Adipocyte (in vitro differentiated cells): Measurements from ENCODE around the gene PRL.

Experiments
- DNase-seq: peaks from one replicate; pipeline ENCODE4 v3.0.0-alpha.2; 2015; ENCODE audit warnings: low read depth
- H3K27me3 ChIP-seq: replicated peaks from 2 replicates; pipeline ENCODE4 v1.7.0; 2013; ENCODE audit warnings: mild to moderate bottlenecking, low read length, moderate library complexity; ENCODE audit not compliant: control insufficient read depth, insufficient read depth
- H3K36me3 ChIP-seq: 2 replicates; pipeline ENCODE4 v1.7.0; 2013; ENCODE audit warnings: low read length, mild to moderate bottlenecking, moderate library complexity; ENCODE audit not compliant: control insufficient read depth, insufficient read depth, severe bottlenecking
- H3K4me1 ChIP-seq: 2 replicates; pipeline ENCODE4 v1.7.0; 2013; ENCODE audit warnings: mild to moderate bottlenecking, low read length, moderate library complexity; ENCODE audit not compliant: control insufficient read depth, insufficient read depth
- H3K4me3 ChIP-seq: 2 replicates; pipeline ENCODE4 v1.7.0; 2013; ENCODE audit warnings: mild to moderate bottlenecking, low read length, moderate library complexity
- H3K9ac ChIP-seq: 2 replicates; pipeline ENCODE4 v1.7.0; 2013; ENCODE audit warnings: mild to moderate bottlenecking, low read length, moderate library complexity
- H3K9me3 ChIP-seq: 2 replicates; pipeline ENCODE4 v1.7.0; 2013; ENCODE audit warnings: mild to moderate bottlenecking, low read length, moderate library complexity; ENCODE audit not compliant: control insufficient read depth

PRL gene

GRCh38 chr6:22294301-22294700 lies 2.5 kb downstream of the PRL start:
- Histone ChIP-seq H3K36me3 (no peaks in the 10 kb centered on the region), H3K4me3 (no peak overlapping the region), H3K9me3 (no peaks in the 10 kb centered on the region), H3K27me3 (no peaks in the 10 kb centered on the region), H3K4me1 (peaks cover 6% of the 10 kb centered on the region), H3K9ac (no peak overlapping the region)
- no peak for DNase-seq

GRCh38 chr6:22290045-22290444 lies 6.8 kb downstream of the PRL start:
- Histone ChIP-seq H3K9ac (no peak overlapping the region), H3K4me1 (no peaks in the 10 kb centered on the region), H3K9me3 (no peaks in the 10 kb centered on the region), H3K27me3 (no peaks in the 10 kb centered on the region), H3K36me3 (no peaks in the 10 kb centered on the region), H3K4me3 (no peak overlapping the region)
- DNase-seq, result no peak

GRCh38 chr6:22288721-22289120 lies 8.1 kb downstream of the PRL start:
- DNase-seq, result no peak
- Histone ChIP-seq H3K9ac (no peak overlapping the region), H3K9me3 (no peaks in the 10 kb centered on the region), H3K27me3 (no peaks in the 10 kb centered on the region), H3K4me3 (no peak overlapping the region), H3K4me1 (no peaks in the 10 kb centered on the region), H3K36me3 (no peaks in the 10 kb centered on the region)

- no peak for DNase-seq
- H3K4me3 ChIP-seq, result no peak overlapping the region
- no peaks in the 10 kb centered on the region for H3K4me1 ChIP-seq
- no peaks in the 10 kb centered on the region for H3K27me3 ChIP-seq
- H3K36me3 ChIP-seq, result no peaks in the 10 kb centered on the region
- H3K9me3 ChIP-seq, result no peaks in the 10 kb centered on the region
- no peak overlapping the region for H3K9ac ChIP-seq
These were observed 12.2 kb downstream of the PRL start for GRCh38 chr6:22284666-22285065.

GRCh38 chr6:22281341-22282085 lies 15.3 kb downstream of the PRL start:
- no peaks in the 10 kb centered on the region for H3K27me3 ChIP-seq
- H3K9ac ChIP-seq, result no peak overlapping the region
- DNase-seq, result no peak
- no peak overlapping the region for H3K4me3 ChIP-seq
- peaks cover 9% of the 10 kb centered on the region for H3K9me3 ChIP-seq
- no peaks in the 10 kb centered on the region for H3K4me1 ChIP-seq
- H3K36me3 ChIP-seq, result no peaks in the 10 kb centered on the region

- Histone ChIP-seq H3K4me3 (no peak overlapping the region), H3K9me3 (peaks cover 16% of the 10 kb centered on the region), H3K27me3 (no peaks in the 10 kb centered on the region), H3K36me3 (no peaks in the 10 kb centered on the region), H3K4me1 (no peaks in the 10 kb centered on the region), H3K9ac (no peak overlapping the region)
- DNase-seq, result no peak
These were observed 17.4 kb downstream of the PRL start for GRCh38 chr6:22279427-22279826.

GRCh38 chr6:22271081-22271480 lies 25.8 kb downstream of the PRL start:
- Histone ChIP-seq H3K27me3 (no peaks in the 10 kb centered on the region), H3K4me1 (no peaks in the 10 kb centered on the region), H3K36me3 (no peaks in the 10 kb centered on the region), H3K9me3 (peaks cover 3% of the 10 kb centered on the region), H3K9ac (no peak overlapping the region), H3K4me3 (no peak overlapping the region)
- DNase-seq, result no peak

GRCh38 chr6:22263748-22264147 lies 33.1 kb downstream of the PRL start:
- Histone ChIP-seq H3K4me1 (no peaks in the 10 kb centered on the region), H3K9ac (no peak overlapping the region), H3K9me3 (no peaks in the 10 kb centered on the region), H3K36me3 (no peaks in the 10 kb centered on the region), H3K27me3 (no peaks in the 10 kb centered on the region), H3K4me3 (no peak overlapping the region)
- no peak for DNase-seq

- Histone ChIP-seq H3K4me1 (peaks cover 29% of the 10 kb centered on the region), H3K36me3 (no peaks in the 10 kb centered on the region), H3K9me3 (no peaks in the 10 kb centered on the region), H3K4me3 (no peak overlapping the region), H3K9ac (no peak overlapping the region), H3K27me3 (no peaks in the 10 kb centered on the region)
- no peak for DNase-seq
These were observed 42.0 kb downstream of the PRL start for GRCh38 chr6:22254886-22255285.

GRCh38 chr6:22253955-22254655 lies 42.7 kb downstream of the PRL start:
- Histone ChIP-seq H3K9me3 (no peaks in the 10 kb centered on the region), H3K36me3 (no peaks in the 10 kb centered on the region), H3K9ac (no peak overlapping the region), H3K27me3 (no peaks in the 10 kb centered on the region), H3K4me1 (peaks cover 37% of the 10 kb centered on the region), H3K4me3 (no peak overlapping the region)
- DNase-seq, result no peak

GRCh38 chr6:22251348-22251747 lies 45.5 kb downstream of the PRL start:
- peak; percentile 75 for DNase-seq
- Histone ChIP-seq H3K9me3 (no peaks in the 10 kb centered on the region), H3K27me3 (no peaks in the 10 kb centered on the region), H3K9ac (peak overlapping the region; percentile 47), H3K4me1 (peaks cover 52% of the 10 kb centered on the region), H3K36me3 (no peaks in the 10 kb centered on the region), H3K4me3 (no peak overlapping the region)
